Measurements from ENCODE around the gene CCR6.

GRCh38 chr6:167091805-167092107, 31.1 kb upstream of the CCR6 start:
- TF ChIP-seq CTCF (IDR thresholded peaks at IDR 0.05) = no peak
- no peak for TF ChIP-seq EP300 (IDR thresholded peaks at IDR 0.05)

All from tibial nerve (tissue), 4 donors.